H1 (cell line): ENCODE results near the gene PRRG4. TPM values are rescaled to one million over a fixed set of nuclear protein-coding genes. Genes with fewer than 3 reads are reported as not detected.

Experiments used
- CTCF ChIA-PET: fragments of 300-600 bp; sonication (Branson Sonifier 250); formaldehyde crosslinking; loops from one replicate; lab custom pipeline; 2021; ENCODE audit not compliant: partially characterized antibody; lab: Charles Lee
- POLR2A ChIA-PET: fragments of 300-600 bp; sonication (Branson Sonifier 250); formaldehyde crosslinking; loops from one replicate; lab custom pipeline; 2021; ENCODE audit warnings: inconsistent platforms; ENCODE audit not compliant: partially characterized antibody; lab: Charles Lee
- DNase-seq, 2 experiments: peaks; one replicate each; pipeline versions ENCODE4 v3.0.0 to v3.0.0-alpha.2; 2010 to 2022; ENCODE audit warnings: low spot score in 2 of 2, low read depth in 1 of 2, mixed read lengths in 1 of 2
- FAIRE-seq: peaks from 2 replicates; lab custom pipeline; 2011; peaks lifted over from hg19 to GRCh38; lab: Jason Lieb, UNC
- H2AFZ ChIP-seq: 2 replicates; pipeline ENCODE4 v1.8.1; 2012; ENCODE audit warnings: low read length, inconsistent platforms
- H2AK5ac ChIP-seq: 2 replicates; pipeline ENCODE4 v1.6.1; 2013; ENCODE audit warnings: low read depth, low read length
- H2BK120ac ChIP-seq: replicated peaks from 2 replicates; pipeline ENCODE3; 2013; ENCODE audit warnings: low read depth, low read length, inconsistent platforms
- H2BK12ac ChIP-seq: 2 replicates; pipeline ENCODE4 v1.6.1; 2013; ENCODE audit warnings: low read depth, low read length
- H2BK15ac ChIP-seq: 2 replicates; pipeline ENCODE4 v1.6.1; 2013; ENCODE audit warnings: low read length
- H2BK20ac ChIP-seq: 2 replicates; pipeline ENCODE4 v1.6.1; 2013; ENCODE audit warnings: low read length
- H2BK5ac ChIP-seq: 2 replicates; pipeline ENCODE4 v1.6.1; 2013; ENCODE audit warnings: low read depth, low read length
- H3K14ac ChIP-seq: 2 replicates; pipeline ENCODE4 v1.6.1; 2013; ENCODE audit warnings: inconsistent platforms; ENCODE audit not compliant: insufficient read length
- H3K18ac ChIP-seq: 2 replicates; pipeline ENCODE4 v1.6.1; 2013; ENCODE audit warnings: low read length; ENCODE audit errors: extremely low read depth
- H3K23ac ChIP-seq: 2 replicates; pipeline ENCODE4 v1.6.1; 2013; ENCODE audit warnings: inconsistent platforms; ENCODE audit not compliant: insufficient read length
- H3K23me2 ChIP-seq: 2 replicates; pipeline ENCODE4 v1.6.1; 2013; ENCODE audit warnings: low read depth, low read length
- H3K27ac ChIP-seq: 2 replicates; pipeline ENCODE4 v1.6.1; 2011; ENCODE audit warnings: low read depth, low read length, inconsistent platforms
- H3K27me3 ChIP-seq, 4 experiments: replicated peaks in 1 of 4; 1 replicate in 1 of 4; 2 replicates in 3 of 4; pipeline versions ENCODE4 v1.6.1 to v1.8.1; 2011 to 2013; ENCODE audit warnings: low read length in 3 of 4, mild to moderate bottlenecking in 3 of 4, inconsistent platforms in 2 of 4, mixed read lengths in 2 of 4, moderate library complexity in 1 of 4; ENCODE audit not compliant: control insufficient read depth in 3 of 4, insufficient read depth in 3 of 4; ENCODE audit errors: extremely low read depth in 1 of 4
- H3K36me3 ChIP-seq, 4 experiments: 2 replicates each; pipeline versions ENCODE4 v1.6.1 to v1.8.1; 2011 to 2013; ENCODE audit warnings: mild to moderate bottlenecking in 4 of 4, low read length in 3 of 4, moderate library complexity in 2 of 4, control low read depth in 1 of 4, inconsistent platforms in 1 of 4; ENCODE audit not compliant: insufficient read depth in 4 of 4, control insufficient read depth in 2 of 4
- H3K4ac ChIP-seq: replicated peaks from 2 replicates; pipeline ENCODE3; 2013; ENCODE audit warnings: low read length, low read depth, mixed read lengths, inconsistent platforms; ENCODE audit not compliant: insufficient read length
- H3K4me1 ChIP-seq, 4 experiments: replicated peaks in 1 of 4; 1 replicate in 1 of 4; 2 replicates in 3 of 4; pipeline versions ENCODE4 v1.6.1 to v1.8.1; 2011 to 2013; ENCODE audit warnings: low read length in 3 of 4, inconsistent platforms in 2 of 4, mixed read lengths in 1 of 4; ENCODE audit not compliant: insufficient read depth in 4 of 4, control insufficient read depth in 3 of 4
- H3K4me2 ChIP-seq, 2 experiments: 2 replicates each; pipeline versions ENCODE4 v1.6.1 to v1.8.1; 2011 to 2013; ENCODE audit warnings: low read depth in 2 of 2, low read length in 2 of 2, control low read depth in 1 of 2, inconsistent platforms in 1 of 2, mild to moderate bottlenecking in 1 of 2; ENCODE audit not compliant: insufficient read depth in 1 of 2
- H3K4me3 ChIP-seq, 4 experiments: fragments of 200-600, 300-600 bp in 1 of 4; sonication (generic), shearing (Covaris generic), sonication (Bioruptor Twin) in 1 of 4; 2 replicates each; pipeline versions ENCODE4 v1.5.1 to v1.8.1; 2011 to 2016; ENCODE audit warnings: low read length in 4 of 4, low read depth in 3 of 4, control low read depth in 2 of 4, inconsistent platforms in 2 of 4, mild to moderate bottlenecking in 2 of 4, mixed read lengths in 1 of 4, moderate library complexity in 1 of 4; ENCODE audit not compliant: insufficient read depth in 2 of 4; ENCODE audit errors: extremely low read depth in 1 of 4
- H3K56ac ChIP-seq: replicated peaks from 2 replicates; pipeline ENCODE3; 2013; ENCODE audit warnings: low read depth, mild to moderate bottlenecking, mixed read lengths, low read length, inconsistent platforms; ENCODE audit not compliant: insufficient read length
- H3K79me1 ChIP-seq: 2 replicates; pipeline ENCODE4 v1.6.1; 2013; ENCODE audit warnings: low read depth, low read length, control low read depth
- H3K79me2 ChIP-seq, 2 experiments: 2 replicates each; pipeline versions ENCODE4 v1.6.1 to v1.8.1; 2012 to 2013; ENCODE audit warnings: low read length in 2 of 2, mild to moderate bottlenecking in 2 of 2, inconsistent platforms in 1 of 2; ENCODE audit not compliant: insufficient read depth in 2 of 2, control insufficient read depth in 1 of 2
- H3K9ac ChIP-seq, 4 experiments: replicated peaks in 1 of 4; 1 replicate in 1 of 4; 2 replicates in 3 of 4; pipeline versions ENCODE4 v1.6.1 to v1.8.1; 2011 to 2013; ENCODE audit warnings: low read depth in 3 of 4, low read length in 3 of 4, control low read depth in 2 of 4, mild to moderate bottlenecking in 2 of 4, moderate library complexity in 2 of 4, inconsistent platforms in 1 of 4; ENCODE audit errors: extremely low read depth in 1 of 4
- H3K9me3 ChIP-seq, 2 experiments: 2 replicates each; pipeline versions ENCODE4 v1.6.1 to v1.8.1; 2012 to 2013; ENCODE audit warnings: mild to moderate bottlenecking in 2 of 2, moderate library complexity in 2 of 2, control low read depth in 1 of 2, inconsistent platforms in 1 of 2, low read depth in 1 of 2, low read length in 1 of 2, mixed read lengths in 1 of 2; ENCODE audit not compliant: insufficient read depth in 2 of 2
- H4K20me1 ChIP-seq, 2 experiments: replicated peaks in 1 of 2; 2 replicates each; pipeline versions ENCODE3 to v1.8.1; 2011 to 2013; ENCODE audit warnings: inconsistent platforms in 2 of 2, low read length in 2 of 2, mild to moderate bottlenecking in 1 of 2; ENCODE audit not compliant: insufficient read depth in 2 of 2, control insufficient read depth in 1 of 2
- H4K5ac ChIP-seq: 2 replicates; pipeline ENCODE4 v1.6.1; 2013; ENCODE audit warnings: low read length, low read depth, mixed read lengths, inconsistent platforms; ENCODE audit not compliant: insufficient read length
- H4K8ac ChIP-seq: 2 replicates; pipeline ENCODE4 v1.8.0; 2013; ENCODE audit warnings: mild to moderate bottlenecking, moderate library complexity, low read length, inconsistent platforms; ENCODE audit not compliant: insufficient read depth; ENCODE audit errors: extremely low read depth
- H4K91ac ChIP-seq: replicated peaks from 2 replicates; pipeline ENCODE3; 2013; ENCODE audit warnings: low read length, mixed read lengths, inconsistent platforms; ENCODE audit not compliant: insufficient read length
- ATF2 ChIP-seq: IDR thresholded peaks from 2 replicates; pipeline ENCODE4 v1.6.1; 2012; ENCODE audit warnings: low read length, inconsistent platforms
- CBX8 ChIP-seq: fragments of 300-800, 300-1000 bp; sonication (generic); IDR thresholded peaks from 2 replicates; pipeline ENCODE4 v1.7.1; 2016; ENCODE audit warnings: low read depth, low read length, borderline replicate concordance
- EP300 ChIP-seq, 2 experiments: IDR thresholded peaks; 1 replicate in 1 of 2; 2 replicates in 1 of 2; pipeline ENCODE4 v1.6.1; 2011 to 2012; ENCODE audit warnings: low read depth in 2 of 2, low read length in 2 of 2, mild to moderate bottlenecking in 2 of 2, borderline replicate concordance in 1 of 2, inconsistent platforms in 1 of 2, moderate library complexity in 1 of 2
- NANOG ChIP-seq: IDR thresholded peaks from 2 replicates; pipeline ENCODE4 v1.6.1; 2011; ENCODE audit warnings: low read length, low read depth, mild to moderate bottlenecking, inconsistent platforms; ENCODE audit not compliant: insufficient read depth, poor library complexity, severe bottlenecking
- POLR2AphosphoS5 ChIP-seq: IDR thresholded peaks from 2 replicates; pipeline ENCODE4 v1.6.1; 2011; ENCODE audit warnings: low read depth, low read length
- POU5F1 ChIP-seq: IDR thresholded peaks from 2 replicates; pipeline ENCODE4 v1.6.1; 2011; ENCODE audit warnings: low read depth, mild to moderate bottlenecking, low read length, moderate library complexity
- SIN3A ChIP-seq, 2 experiments: IDR thresholded peaks in 1 of 2; conservative IDR thresholded peaks in 1 of 2; 2 replicates each; pipeline ENCODE4 v1.6.1; 2011 to 2012; ENCODE audit warnings: low read length in 2 of 2, improper control_type of control experiment in 1 of 2, low read depth in 1 of 2, mild to moderate bottlenecking in 1 of 2
- TAF1 ChIP-seq: IDR thresholded peaks from 2 replicates; pipeline ENCODE4 v1.6.1; 2011; ENCODE audit warnings: mild to moderate bottlenecking, low read depth, low read length
- WGBS, 2 experiments: shearing (Covaris generic) in 1 of 2; methylation state at CpG; one replicate each; pipeline versions ENCODE4 v1.1.6 to v1.1.7; 2013 to 2015; ENCODE audit warnings: low lambda C conversion rate in 2 of 2, mixed read lengths in 2 of 2, inconsistent platforms in 1 of 2, low coverage in 1 of 2, missing lambda C conversion rate in 1 of 2; ENCODE audit not compliant: insufficient replicate concordance in 2 of 2, insufficient coverage in 1 of 2, insufficient read length in 1 of 2; ENCODE audit errors: extremely low coverage in 1 of 2, missing lambda C conversion rate in 1 of 2; 5-methylcytosine and 5-hydroxymethylcytosine counted together
- polyA plus RNA-seq, 7 experiments: library from polyadenylated mRNA; depleted of rRNA in 3 of 7; stranded (reverse) in 5 of 7; unstranded in 2 of 7; fragments of >200 nt in 5 of 7; fragments of 200-250 nt in 2 of 7; gene quantifications; 1 replicate in 5 of 7; 2 replicates in 1 of 7; 4 replicates in 1 of 7; pipeline versions ENCODE4 v1.2.1 to v1.2.3, GENCODE V29; 2011 to 2013; ENCODE audit warnings: missing spikeins in 2 of 7, mixed read lengths in 2 of 7
- total RNA-seq: library from RNA; stranded (reverse); fragmentation: NEBNext Ultra II Directional; extraction: Animal tissue kit (Norgen Biotek cat#: 25700); gene quantifications from 2 replicates; pipeline ENCODE4 v1.2.1, GENCODE V29; 2021
- TF ChIP-seq, protein P1 (sequence below): IDR thresholded peaks from 2 replicates; pipeline ENCODE4 v1.6.1; 2011; ENCODE audit warnings: low read depth, mild to moderate bottlenecking, low read length; ENCODE audit not compliant: insufficient read depth
- TF ChIP-seq, protein P2 (sequence below): IDR thresholded peaks from 2 replicates; pipeline ENCODE4 v1.6.1; 2012; ENCODE audit warnings: inconsistent platforms

The PRRG4 gene
- total and polyA plus RNA-seq, 2 of the 8 experiments (the other 6 are each of a cell fraction or from before 2014, with no cell fraction given): 0.65 to 1.7 TPM

GRCh38 chr11:32839308-32839707 is 9.6 kb downstream of the PRRG4 start:
- WGBS, 2 experiments: 85% methylated on average over 2 of the region's 2 CpGs; no CpG with 5 or more reads in 1 of the 2 experiments
- Histone ChIP-seq H3K14ac (no peak overlapping the region), H3K79me2 (no peaks in the 10 kb centered on the region), H3K23ac (no peak overlapping the region), H2AK5ac (no peak overlapping the region), H3K9ac (no peak overlapping the region), H3K4ac (no peak overlapping the region), H3K56ac (no peak overlapping the region), H2BK15ac (no peak overlapping the region), H2BK5ac (no peak overlapping the region), H3K4me1 (no peaks in the 10 kb centered on the region), H4K8ac (no peak overlapping the region), H2BK120ac (no peak overlapping the region), H3K18ac (no peak overlapping the region), H4K91ac (no peak overlapping the region), H4K5ac (no peak overlapping the region), H2BK12ac (no peak overlapping the region), H3K4me2 (no peak overlapping the region), H2BK20ac (no peak overlapping the region), H2AFZ (no peak overlapping the region), H3K23me2 (no peaks in the 10 kb centered on the region), H3K79me1 (no peaks in the 10 kb centered on the region), H3K9me3 (no peaks in the 10 kb centered on the region), H3K4me3 (no peak overlapping the region), H3K27me3 (no peaks in the 10 kb centered on the region), H3K27ac (no peak overlapping the region), H3K36me3 (no peaks in the 10 kb centered on the region; a peak in 1 of 8 replicates), H4K20me1 (no peaks in the 10 kb centered on the region)
- DNase-seq: no peak
- ChIA-PET POLR2A (interaction anchor here (1.4 kb wide), 1 partner anchor 9 kb away, joined by 5 read pairs; the partner anchor contains the start of gene PRRG4), CTCF (interaction anchor here (1.2 kb wide), 1 partner anchor 47 kb away, joined by 4 read pairs; no protein-coding TSS in a partner anchor)
- FAIRE-seq: no peak
- TF ChIP-seq, protein P1, sequence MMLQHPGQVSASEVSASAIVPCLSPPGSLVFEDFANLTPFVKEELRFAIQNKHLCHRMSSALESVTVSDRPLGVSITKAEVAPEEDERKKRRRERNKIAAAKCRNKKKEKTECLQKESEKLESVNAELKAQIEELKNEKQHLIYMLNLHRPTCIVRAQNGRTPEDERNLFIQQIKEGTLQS: no peak
- TF ChIP-seq EP300 (IDR thresholded peaks at IDR 0.05; ENCODE audit: borderline replicate concordance in 1 of 2, low read depth in 2 of 2, low read length in 2 of 2): no peak
- TF ChIP-seq SIN3A (conservative IDR thresholded peaks at IDR 0.05 in 1 of 2, IDR thresholded peaks at IDR 0.05 in 1 of 2; ENCODE audit: low read depth in 1 of 2, low read length in 2 of 2): no peak
- TF ChIP-seq TAF1: no peak
- TF ChIP-seq POLR2AphosphoS5: no peak
- TF ChIP-seq NANOG: no peak
- no peak for TF ChIP-seq POU5F1
- TF ChIP-seq, protein P2, sequence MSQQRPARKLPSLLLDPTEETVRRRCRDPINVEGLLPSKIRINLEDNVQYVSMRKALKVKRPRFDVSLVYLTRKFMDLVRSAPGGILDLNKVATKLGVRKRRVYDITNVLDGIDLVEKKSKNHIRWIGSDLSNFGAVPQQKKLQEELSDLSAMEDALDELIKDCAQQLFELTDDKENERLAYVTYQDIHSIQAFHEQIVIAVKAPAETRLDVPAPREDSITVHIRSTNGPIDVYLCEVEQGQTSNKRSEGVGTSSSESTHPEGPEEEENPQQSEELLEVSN: no peak
- no peak for TF ChIP-seq ATF2
- no peak for TF ChIP-seq CBX8
